COLO829 (cell line): ENCODE data around the gene PCSK7.
"Not testable (repeated sequence)": the region's sequence is repeated elsewhere in the genome, so short reads cannot be mapped to it uniquely, and the experiment has no call there.

ENCODE experiments used
- DNase-seq: peaks from one replicate; pipeline ENCODE4 v3.0.0; 2012; ENCODE audit warnings: low spot score

Gene PCSK7

GRCh38 chr11:117198613-117199012 lies 33.3 kb downstream of the PCSK7 start:
- no peak for DNase-seq

- DNase-seq: no peak
Observed at GRCh38 chr11:117197516-117198456, 34.1 kb downstream of the PCSK7 start.

- DNase-seq: no peak
Observed at GRCh38 chr11:117197006-117197405, 34.9 kb downstream of the PCSK7 start.

GRCh38 chr11:117195761-117196160 lies 36.1 kb downstream of the PCSK7 start:
- DNase-seq: no peak

- DNase-seq: no peak
Observed at GRCh38 chr11:117195258-117195657, 36.6 kb downstream of the PCSK7 start.

- DNase-seq: no peak
Observed at GRCh38 chr11:117194267-117194666, 37.6 kb downstream of the PCSK7 start.

- DNase-seq: no peak
Observed at GRCh38 chr11:117193130-117194020, 38.5 kb downstream of the PCSK7 start.

- DNase-seq: no peak
Observed at GRCh38 chr11:117192401-117192875, 39.4 kb downstream of the PCSK7 start.

GRCh38 chr11:117191680-117192400 lies 40.0 kb downstream of the PCSK7 start:
- no peak for DNase-seq

- DNase-seq: no peak
Observed at GRCh38 chr11:117189941-117190544, 41.8 kb downstream of the PCSK7 start.

- DNase-seq: no peak
Observed at GRCh38 chr11:117189191-117189940, 42.5 kb downstream of the PCSK7 start.

GRCh38 chr11:117188620-117189081 lies 43.2 kb downstream of the PCSK7 start:
- no peak for DNase-seq

- no peak for DNase-seq
Observed at GRCh38 chr11:117187799-117188481, 43.9 kb downstream of the PCSK7 start.

GRCh38 chr11:117187428-117187798 lies 44.5 kb downstream of the PCSK7 start:
- no peak for DNase-seq

- peak; percentile 75 for DNase-seq
Observed at GRCh38 chr11:117187007-117187406, 44.9 kb downstream of the PCSK7 start.

- no peak for DNase-seq
Observed at GRCh38 chr11:117186431-117186761, 45.5 kb downstream of the PCSK7 start.

GRCh38 chr11:117185736-117186430 lies 46.0 kb downstream of the PCSK7 start:
- no peak for DNase-seq

GRCh38 chr11:117183724-117184349 lies 48.0 kb downstream of the PCSK7 start:
- no peak for DNase-seq

- not testable (repeated sequence) for DNase-seq
Observed at GRCh38 chr11:117183178-117183577, 48.7 kb downstream of the PCSK7 start.
